ENCODE data around the gene MINDY3. TPM values are rescaled to one million over a fixed set of nuclear protein-coding genes. Genes with fewer than 3 reads are reported as not detected.

Gene MINDY3
- total and polyA plus RNA-seq, 2 donors from 2014 or later: 22.2 to 31.5 TPM

DNA sequence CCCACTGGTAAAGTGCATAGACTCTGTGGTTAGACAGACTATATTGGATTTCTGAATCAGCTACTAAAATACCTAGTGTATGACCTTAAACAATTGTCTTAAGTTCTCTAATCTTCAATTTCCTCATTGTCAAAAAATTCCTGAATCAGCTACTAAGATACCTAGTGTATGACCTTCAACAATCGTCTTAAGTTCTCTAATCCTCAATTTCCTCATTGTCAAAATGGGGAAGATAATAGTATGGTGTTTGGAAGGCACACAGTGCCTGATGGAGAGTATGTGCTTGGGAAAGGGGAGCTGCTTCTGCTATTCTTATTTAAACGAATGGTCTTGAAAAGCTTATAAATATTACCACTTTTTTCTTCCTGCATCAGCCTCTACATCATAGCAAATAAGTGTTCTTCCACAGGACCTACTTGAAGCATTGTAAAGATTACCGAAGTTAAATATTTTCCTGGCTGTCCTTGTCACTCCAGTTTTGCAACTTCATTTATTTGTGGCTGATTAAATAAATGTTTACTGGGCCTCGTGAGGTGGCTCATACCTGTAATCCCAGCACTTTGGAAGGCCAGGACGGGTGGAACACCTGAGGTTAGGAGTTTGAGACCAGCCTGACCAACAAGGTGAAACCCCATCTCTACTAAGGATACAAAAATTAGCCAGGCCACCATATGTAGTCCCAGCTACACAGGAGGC lies 76.2 kb downstream of the MINDY3 start:
- DNase-seq (no peak), FAIRE-seq (no peak)
- no peak overlapping the region for H3K27ac ChIP-seq (ENCODE audit: low read depth in 2 of 2, low read length in 2 of 2)
- TF ChIP-seq, protein P1, sequence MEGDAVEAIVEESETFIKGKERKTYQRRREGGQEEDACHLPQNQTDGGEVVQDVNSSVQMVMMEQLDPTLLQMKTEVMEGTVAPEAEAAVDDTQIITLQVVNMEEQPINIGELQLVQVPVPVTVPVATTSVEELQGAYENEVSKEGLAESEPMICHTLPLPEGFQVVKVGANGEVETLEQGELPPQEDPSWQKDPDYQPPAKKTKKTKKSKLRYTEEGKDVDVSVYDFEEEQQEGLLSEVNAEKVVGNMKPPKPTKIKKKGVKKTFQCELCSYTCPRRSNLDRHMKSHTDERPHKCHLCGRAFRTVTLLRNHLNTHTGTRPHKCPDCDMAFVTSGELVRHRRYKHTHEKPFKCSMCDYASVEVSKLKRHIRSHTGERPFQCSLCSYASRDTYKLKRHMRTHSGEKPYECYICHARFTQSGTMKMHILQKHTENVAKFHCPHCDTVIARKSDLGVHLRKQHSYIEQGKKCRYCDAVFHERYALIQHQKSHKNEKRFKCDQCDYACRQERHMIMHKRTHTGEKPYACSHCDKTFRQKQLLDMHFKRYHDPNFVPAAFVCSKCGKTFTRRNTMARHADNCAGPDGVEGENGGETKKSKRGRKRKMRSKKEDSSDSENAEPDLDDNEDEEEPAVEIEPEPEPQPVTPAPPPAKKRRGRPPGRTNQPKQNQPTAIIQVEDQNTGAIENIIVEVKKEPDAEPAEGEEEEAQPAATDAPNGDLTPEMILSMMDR (IDR thresholded peaks at IDR 0.05; ENCODE audit: borderline replicate concordance, extremely low read depth, insufficient read depth): no peak
- H3K9ac ChIP-seq (ENCODE audit: low read length in 3 of 3): no peak overlapping the region
- no peak overlapping the region for H3K4me3 ChIP-seq (ENCODE audit: low read length in 3 of 3)
- H3K36me3 ChIP-seq (ENCODE audit: control insufficient read depth in 2 of 3, insufficient read depth in 3 of 3, low read length in 3 of 3): peaks cover 2 to 20% (median 4%) of the 10 kb centered on the region in 3 donors
- intact Hi-C loops (cut with DNase I): no loop called here
- H3K4me1 ChIP-seq (ENCODE audit: control insufficient read depth in 2 of 3, insufficient read depth in 2 of 3, low read depth in 1 of 3, low read length in 3 of 3): no peaks in the 10 kb centered on the region
- H3K27me3 ChIP-seq (ENCODE audit: control insufficient read depth, insufficient read depth, low read length): no peaks in the 10 kb centered on the region
- H3K9me3 ChIP-seq (ENCODE audit: control insufficient read depth in 2 of 3, insufficient read depth in 1 of 3, low read length in 3 of 3): no peaks in the 10 kb centered on the region

DNA sequence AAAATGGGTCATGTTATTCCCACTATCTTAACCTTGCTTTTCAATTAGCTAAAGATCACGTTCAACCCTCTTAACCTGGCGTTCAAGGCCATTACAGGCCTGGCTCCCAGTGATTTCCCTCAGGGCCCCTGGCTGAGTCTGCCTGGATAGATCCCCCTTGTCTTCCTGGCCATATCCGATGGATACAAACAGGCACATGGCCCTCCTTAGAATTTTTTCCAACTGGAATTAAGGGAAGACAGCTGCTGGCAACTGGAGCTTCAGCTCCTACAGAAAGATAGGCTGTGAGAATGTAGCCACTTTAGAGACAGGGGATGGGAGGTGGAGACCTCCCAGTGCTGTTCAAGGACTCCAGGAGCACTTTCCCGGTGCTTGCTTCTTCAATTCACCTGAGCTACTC lies 77.5 kb downstream of the MINDY3 start:
- Histone ChIP-seq H3K9me3 (ENCODE audit: control insufficient read depth in 2 of 3, insufficient read depth in 1 of 3, low read length in 3 of 3) (no peaks in the 10 kb centered on the region), H3K27me3 (ENCODE audit: control insufficient read depth, insufficient read depth, low read length) (no peaks in the 10 kb centered on the region), H3K4me3 (ENCODE audit: low read length in 3 of 3) (no peak overlapping the region), H3K27ac (ENCODE audit: low read depth in 2 of 2, low read length in 2 of 2) (no peak overlapping the region), H3K4me1 (ENCODE audit: control insufficient read depth in 2 of 3, insufficient read depth in 2 of 3, low read depth in 1 of 3, low read length in 3 of 3) (no peaks in the 10 kb centered on the region), H3K36me3 (ENCODE audit: control insufficient read depth in 2 of 3, insufficient read depth in 3 of 3, low read length in 3 of 3) (peaks cover 2 to 19% (median 4%) of the 10 kb centered on the region in 3 donors), H3K9ac (ENCODE audit: low read length in 3 of 3) (no peak overlapping the region)
- no peak for FAIRE-seq
- intact Hi-C loops (cut with DNase I): no loop called here
- no peak for DNase-seq
- TF ChIP-seq, protein P1 (IDR thresholded peaks at IDR 0.05; ENCODE audit: borderline replicate concordance, extremely low read depth, insufficient read depth): no peak

DNA sequence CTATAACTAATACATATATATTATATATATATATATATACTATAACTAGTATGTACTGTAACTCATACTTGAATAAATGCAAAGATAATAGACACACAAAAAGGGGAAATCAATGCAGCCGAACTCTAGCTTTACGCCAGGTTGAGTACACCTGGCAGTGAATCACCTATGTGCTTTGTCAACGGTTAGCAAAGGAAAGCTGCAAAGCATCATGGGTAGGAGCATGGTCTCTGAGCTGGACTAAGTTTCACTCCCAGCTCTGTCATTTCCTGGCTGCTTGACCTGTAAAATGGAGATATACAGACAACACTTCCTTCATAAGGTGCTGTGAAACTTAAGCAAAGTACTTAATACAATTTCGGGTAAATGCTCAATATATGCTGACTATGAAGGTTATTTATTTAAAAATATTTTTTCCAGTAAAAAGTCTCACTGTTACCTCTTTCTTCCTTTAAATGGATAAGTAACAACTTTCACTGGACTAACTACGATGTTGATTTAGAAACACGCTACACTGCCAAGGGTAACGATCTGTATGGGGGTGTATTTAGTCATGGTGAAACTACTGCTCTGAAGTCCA lies 78.8 kb downstream of the MINDY3 start:
- FAIRE-seq: no peak
- H3K27me3 ChIP-seq (ENCODE audit: control insufficient read depth, insufficient read depth, low read length): no peaks in the 10 kb centered on the region
- H3K27ac ChIP-seq (ENCODE audit: low read depth in 2 of 2, low read length in 2 of 2): no peak overlapping the region
- no peak overlapping the region for H3K4me3 ChIP-seq (ENCODE audit: low read length in 3 of 3)
- intact Hi-C loops (cut with DNase I): no loop called here
- H3K9ac ChIP-seq (ENCODE audit: low read length in 3 of 3): no peak overlapping the region
- H3K36me3 ChIP-seq (ENCODE audit: control insufficient read depth in 2 of 3, insufficient read depth in 3 of 3, low read length in 3 of 3): peaks cover 4 to 16% (median 5%) of the 10 kb centered on the region in 3 donors
- TF ChIP-seq, protein P1 (IDR thresholded peaks at IDR 0.05; ENCODE audit: borderline replicate concordance, extremely low read depth, insufficient read depth): no peak
- H3K9me3 ChIP-seq (ENCODE audit: control insufficient read depth in 2 of 3, insufficient read depth in 1 of 3, low read length in 3 of 3): peaks cover 0 to 4% (median 3%) of the 10 kb centered on the region in 3 donors
- no peak for DNase-seq
- H3K4me1 ChIP-seq (ENCODE audit: control insufficient read depth in 2 of 3, insufficient read depth in 2 of 3, low read depth in 1 of 3, low read length in 3 of 3): no peaks in the 10 kb centered on the region
